ENCODE results near the gene PDGFRB.

Gene PDGFRB

DNA sequence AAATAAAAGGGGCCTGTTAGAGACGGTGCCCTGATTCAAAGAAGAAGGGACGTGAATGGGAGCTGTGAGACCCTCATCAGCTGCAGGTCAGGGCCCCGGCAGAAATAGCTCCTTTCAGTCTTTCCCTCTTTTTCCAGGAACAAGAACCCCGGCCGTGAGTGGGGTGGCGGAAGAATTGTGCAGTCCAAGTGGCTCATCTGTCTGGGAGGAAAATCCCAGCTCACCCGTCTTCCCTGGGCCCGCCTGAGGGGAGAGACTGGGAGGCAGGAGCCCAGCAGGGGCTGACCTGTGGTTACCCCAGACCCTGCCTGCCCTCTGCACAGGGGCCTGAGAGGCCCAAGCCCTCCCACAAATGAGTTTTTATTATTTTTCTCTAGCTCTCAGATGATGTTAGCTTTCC lies 44.5 kb downstream of the PDGFRB start:
- no peak for DNase-seq (ENCODE audit: low read depth)
- no peak for TF ChIP-seq CTCF (conservative IDR thresholded peaks at IDR 0.05; ENCODE audit: low read depth, low read length)
- no peak overlapping the region for H3K4me3 ChIP-seq (ENCODE audit: low read depth, low read length)

DNA sequence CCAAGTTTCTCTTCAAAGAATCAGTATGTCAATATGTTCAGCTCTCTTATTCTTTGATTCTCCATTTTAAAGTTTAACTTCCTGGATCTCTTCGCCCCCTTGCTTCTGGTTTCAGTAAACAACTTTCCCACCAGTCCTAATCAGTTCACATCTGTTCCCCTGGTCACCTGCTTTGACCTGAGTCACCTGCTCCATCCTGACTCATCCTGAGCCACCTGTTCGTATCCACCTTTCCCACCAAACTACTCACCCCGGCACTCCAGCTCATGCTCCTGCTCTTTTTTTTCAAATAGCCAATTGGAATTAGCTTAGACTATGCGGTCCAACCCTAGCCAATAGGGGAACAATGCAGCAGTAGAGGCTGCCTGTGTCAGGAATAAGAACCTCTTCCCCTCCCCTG lies 45.7 kb downstream of the PDGFRB start:
- no peak for DNase-seq (ENCODE audit: low read depth)
- no peak overlapping the region for H3K4me3 ChIP-seq (ENCODE audit: low read depth, low read length)
- no peak for TF ChIP-seq CTCF (conservative IDR thresholded peaks at IDR 0.05; ENCODE audit: low read depth, low read length)

GRCh38 chr5:150108711-150109514 lies 46.7 kb downstream of the PDGFRB start:
- no peak overlapping the region for H3K4me3 ChIP-seq (ENCODE audit: low read depth, low read length)
- TF ChIP-seq CTCF (conservative IDR thresholded peaks at IDR 0.05; ENCODE audit: low read depth, low read length) = no peak
- no peak for DNase-seq (ENCODE audit: low read depth)

GRCh38 chr5:150107909-150108447 lies 47.7 kb downstream of the PDGFRB start:
- no peak for TF ChIP-seq CTCF (conservative IDR thresholded peaks at IDR 0.05; ENCODE audit: low read depth, low read length)
- DNase-seq (ENCODE audit: low read depth) = peak; percentile 85
- no peak overlapping the region for H3K4me3 ChIP-seq (ENCODE audit: low read depth, low read length)

- no peak overlapping the region for H3K4me3 ChIP-seq (ENCODE audit: low read depth, low read length)
- no peak for TF ChIP-seq CTCF (conservative IDR thresholded peaks at IDR 0.05; ENCODE audit: low read depth, low read length)
- no peak for DNase-seq (ENCODE audit: low read depth)
Measured at GRCh38 chr5:150106674-150107426, 48.8 kb downstream of the PDGFRB start.

DNA sequence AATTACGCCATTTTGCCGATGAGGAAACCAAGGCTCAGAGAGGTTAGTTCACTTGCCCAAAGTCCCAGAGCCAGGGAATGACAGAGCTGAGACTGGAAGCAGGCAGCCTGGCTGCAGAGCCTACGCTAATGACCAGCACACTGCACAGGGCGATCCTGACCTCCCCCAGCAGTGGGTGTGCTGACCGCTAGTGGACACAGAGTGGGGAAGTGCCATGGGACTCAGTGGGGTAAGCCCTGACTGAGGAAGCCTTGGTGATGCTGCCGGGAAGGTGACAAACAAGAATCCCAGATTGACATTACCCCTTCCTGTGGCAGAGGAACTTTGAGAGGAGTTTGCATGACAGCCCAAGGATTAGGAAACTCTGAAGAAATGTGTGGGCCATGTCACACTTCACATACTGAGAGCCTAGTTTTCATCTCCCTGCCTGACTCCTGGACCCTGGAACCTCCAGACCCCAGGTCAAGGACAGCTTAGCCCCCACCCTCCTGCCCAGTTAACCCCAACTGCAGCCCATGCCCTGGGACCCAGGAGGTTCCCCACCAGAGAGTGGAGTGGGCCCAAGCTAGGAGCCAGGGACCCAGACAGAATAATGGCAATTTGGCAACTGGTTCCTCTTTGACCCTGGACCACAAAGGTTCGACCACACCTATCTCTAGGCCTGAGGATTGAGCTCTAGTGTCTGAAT lies 49.6 kb downstream of the PDGFRB start:
- TF ChIP-seq CTCF (conservative IDR thresholded peaks at IDR 0.05; ENCODE audit: low read depth, low read length) = no peak
- no peak for DNase-seq (ENCODE audit: low read depth)
- H3K4me3 ChIP-seq (ENCODE audit: low read depth, low read length) = no peak overlapping the region
